ENCODE data around the gene SIGLEC1.

The SIGLEC1 gene

GRCh38 chr20:3744806-3745685 lies 32.6 kb upstream of the SIGLEC1 start:
- peak; percentile 35 for DNase-seq (ENCODE audit: low read depth)

GRCh38 chr20:3744037-3744436 lies 31.6 kb upstream of the SIGLEC1 start:
- no peak for DNase-seq (ENCODE audit: low read depth)

DNA sequence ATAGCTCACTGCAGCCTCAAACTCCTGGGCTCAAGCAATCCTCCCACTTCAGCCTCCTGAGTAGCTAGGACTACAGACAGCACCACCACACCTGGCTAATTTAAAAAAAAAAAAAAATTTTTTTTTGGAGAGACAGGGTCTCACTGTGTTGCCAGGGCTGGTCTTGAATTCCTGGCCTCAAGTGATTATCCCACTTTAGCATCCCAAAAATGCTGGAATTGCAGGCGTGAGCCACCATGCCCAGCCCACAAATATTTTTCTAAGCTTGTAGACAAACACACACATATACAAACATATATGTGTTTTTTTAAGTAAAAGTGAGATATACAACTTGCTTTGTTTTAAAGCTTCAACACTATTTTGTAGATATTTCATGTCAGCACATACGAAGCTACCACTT lies 30.9 kb upstream of the SIGLEC1 start:
- DNase-seq (ENCODE audit: low read depth), result no peak

DNA sequence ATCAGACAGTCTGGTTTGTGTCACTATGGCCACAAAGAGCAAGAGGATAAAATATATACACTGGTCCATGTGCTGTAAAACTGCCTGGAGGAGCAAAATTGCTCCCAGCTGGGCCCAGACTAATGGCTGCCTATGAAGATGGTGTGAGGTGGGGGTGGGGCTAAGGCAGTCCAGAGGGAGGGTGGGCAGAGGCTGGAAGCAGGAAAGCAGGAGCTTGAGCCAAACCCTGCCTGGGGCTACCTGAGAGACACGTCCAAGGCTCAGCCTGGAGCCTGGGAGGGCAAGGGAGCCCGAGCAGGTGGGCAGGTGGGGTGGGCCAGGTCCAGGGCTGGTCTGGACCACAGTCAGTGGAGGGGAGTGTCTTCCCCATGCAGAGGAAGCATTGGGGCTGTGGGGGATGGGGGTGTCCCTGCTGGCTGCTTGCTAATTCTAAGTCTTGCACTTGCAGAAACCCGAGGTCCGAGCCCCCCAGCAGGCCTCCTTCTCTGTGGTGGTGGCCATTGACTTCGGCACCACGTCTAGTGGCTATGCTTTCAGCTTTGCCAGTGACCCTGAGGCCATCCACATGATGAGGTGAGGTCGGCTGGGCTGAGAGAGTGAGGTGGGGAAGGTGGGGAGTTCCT lies 29.5 kb upstream of the SIGLEC1 start:
- DNase-seq (ENCODE audit: low read depth), result no peak

DNA sequence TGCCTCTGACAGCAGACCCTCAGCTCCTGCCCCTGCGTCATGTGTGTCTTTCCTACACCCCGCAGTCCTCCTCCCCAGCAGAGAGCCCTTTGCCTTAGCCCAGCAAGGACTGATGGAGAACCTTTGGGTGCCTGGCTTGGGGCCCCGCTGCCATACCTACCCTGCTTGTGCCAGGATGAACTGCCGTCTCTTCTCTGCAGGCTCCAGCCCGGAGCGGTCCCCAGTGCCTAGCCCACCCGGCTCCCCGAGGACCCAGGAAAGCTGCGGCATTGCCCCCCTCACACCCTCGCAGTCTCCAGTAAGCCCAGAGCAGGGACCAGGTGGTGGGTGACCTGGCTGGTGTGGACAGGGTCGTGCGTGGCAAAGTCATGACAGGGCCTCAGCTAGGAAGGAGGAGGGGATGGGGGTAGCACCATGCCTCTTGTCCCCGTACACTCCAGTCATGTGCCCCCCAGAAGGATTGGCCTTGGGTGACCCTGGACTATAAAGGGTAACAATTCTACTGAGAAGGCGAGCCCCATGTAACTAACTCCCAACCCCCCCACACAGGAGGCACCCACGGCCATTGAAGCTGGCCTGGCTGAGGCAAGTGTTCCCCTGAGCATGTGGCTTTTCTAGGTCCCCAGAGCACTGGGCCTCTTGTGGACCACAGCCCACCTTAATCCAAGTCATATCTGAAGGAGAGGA lies 28.4 kb upstream of the SIGLEC1 start:
- DNase-seq (ENCODE audit: low read depth), result no peak

DNA sequence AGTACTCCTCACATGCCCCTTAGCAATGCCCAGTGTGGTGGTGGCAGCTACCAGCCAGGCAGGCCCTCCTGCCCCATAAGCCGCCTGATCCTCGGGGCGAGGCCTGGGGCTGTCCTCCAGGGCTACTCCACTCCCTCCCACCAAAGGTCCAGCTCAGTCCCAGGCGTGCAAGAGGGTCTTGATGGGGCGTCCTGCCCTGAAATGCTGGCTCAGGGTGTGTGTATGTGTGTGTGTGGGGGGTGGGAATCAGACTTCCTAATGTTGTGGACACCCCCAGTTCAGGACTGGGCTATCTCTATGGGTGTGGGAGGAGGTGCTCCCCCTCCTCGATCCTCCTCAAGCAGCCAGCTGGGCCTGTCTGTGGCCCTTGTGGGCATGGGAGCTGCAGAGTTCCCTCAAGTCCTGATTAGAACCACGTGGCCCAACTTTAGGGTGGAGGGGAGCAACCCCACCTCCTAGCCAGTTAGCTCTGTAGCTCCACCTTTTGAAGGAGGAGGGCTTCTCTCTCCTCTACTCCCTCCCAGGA lies 27.6 kb upstream of the SIGLEC1 start:
- DNase-seq (ENCODE audit: low read depth), result no peak

DNA sequence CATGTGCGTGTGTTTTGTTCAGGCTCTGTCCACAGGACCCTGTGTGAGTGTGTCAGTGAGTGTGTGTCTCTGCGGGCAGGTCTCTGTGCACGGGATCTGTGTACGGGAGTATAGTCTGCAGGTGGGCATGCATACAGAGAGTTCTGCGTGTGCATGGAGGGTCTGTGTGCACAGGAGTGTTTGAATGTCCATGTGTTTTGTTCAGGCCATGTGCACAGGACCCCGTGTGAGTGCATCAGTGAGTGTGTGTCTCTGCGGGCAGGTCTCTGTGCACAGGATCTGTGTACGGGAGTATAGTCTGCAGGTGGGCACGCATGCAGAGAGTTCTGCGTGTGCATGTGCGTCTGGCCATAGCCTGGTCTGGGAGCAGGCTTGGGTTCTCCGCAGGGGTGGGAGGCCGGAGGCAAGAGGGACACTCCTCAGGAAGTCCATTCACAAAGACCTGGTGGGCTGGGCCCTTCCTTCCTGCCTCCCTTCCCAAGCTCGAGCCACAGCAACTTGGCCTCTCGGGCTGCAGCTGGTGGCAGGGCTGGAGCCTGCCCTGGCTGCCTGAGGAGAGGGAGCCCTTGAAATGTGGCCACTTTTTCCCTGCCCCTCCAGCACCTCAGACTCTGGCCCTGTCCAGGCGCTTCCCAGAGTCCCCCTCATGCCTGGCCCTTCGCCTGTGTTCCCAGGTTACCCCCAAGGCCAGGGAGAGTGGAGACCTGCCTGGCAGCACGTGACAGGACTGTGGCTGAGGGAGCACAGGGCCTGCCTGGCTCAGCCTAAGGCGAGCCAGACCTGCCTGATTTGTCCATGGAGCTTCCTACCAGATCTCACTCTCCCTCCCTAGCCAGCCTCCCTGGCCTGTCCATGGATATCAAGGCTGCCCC lies 26.9 kb upstream of the SIGLEC1 start:
- no peak for DNase-seq (ENCODE audit: low read depth)

DNA sequence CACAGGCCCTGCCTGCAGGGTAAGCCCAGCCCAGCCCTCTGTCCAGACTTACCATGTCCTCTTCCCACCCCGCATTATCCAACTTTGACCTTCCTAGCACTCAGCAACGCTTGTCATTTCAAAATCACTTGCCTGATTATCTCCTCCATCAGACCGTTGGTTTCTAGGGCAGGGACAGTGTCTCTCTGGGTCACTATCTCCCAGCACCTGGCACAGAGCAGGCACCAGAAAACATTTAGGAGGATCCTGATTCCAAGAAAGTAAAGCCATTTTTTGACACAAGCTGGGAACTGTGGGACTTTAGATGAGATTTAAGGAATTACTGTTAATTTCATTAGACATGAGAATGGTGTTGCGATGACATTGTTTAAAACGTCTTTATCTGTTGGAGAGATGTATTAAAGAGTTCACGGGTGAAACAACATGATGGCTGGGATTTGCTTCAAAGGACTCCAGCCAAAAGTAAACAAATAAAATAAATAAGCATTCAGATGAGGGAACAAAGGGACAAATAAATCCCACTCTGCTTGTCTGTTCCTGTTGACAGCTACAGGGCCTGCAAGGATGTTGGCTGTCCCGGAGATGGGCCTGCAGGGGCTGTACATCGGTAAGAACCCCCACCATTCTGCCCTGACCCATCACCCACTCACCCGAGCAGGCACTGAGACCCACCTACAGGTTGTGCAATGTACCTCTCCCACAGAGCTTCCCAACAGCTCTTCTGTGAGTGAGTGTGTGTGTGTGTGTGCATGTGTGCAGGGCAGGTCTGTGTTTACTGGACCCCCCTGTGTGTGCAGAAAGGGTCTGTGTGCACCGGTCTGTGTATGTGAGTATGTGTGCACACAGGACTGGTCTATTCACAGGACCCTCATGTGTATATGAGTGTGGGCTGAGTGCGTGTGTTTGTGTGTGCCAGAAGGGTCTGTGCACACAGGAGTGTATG lies 26.0 kb upstream of the SIGLEC1 start:
- no peak for DNase-seq (ENCODE audit: low read depth)

DNA sequence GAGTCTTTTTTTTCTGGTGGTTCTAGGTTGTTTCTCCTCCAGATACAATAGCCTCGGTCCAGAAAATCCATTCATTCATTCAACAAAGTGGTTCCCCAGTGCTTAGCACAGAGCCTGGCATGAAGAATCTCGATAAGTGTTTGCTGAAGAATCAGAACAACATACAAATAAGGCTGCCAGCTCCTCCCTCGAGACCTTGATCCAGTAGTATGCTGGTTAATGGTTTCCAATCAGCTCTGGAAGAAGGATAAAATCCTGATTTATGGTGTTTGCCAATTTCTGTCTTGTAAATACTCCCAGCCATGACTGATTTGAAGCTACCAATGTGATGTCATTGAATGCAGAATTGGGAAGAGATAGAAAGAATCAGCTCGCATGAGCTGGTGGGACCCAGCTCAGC lies 23.4 kb upstream of the SIGLEC1 start:
- no peak for DNase-seq (ENCODE audit: low read depth)

- no peak for DNase-seq (ENCODE audit: low read depth)
Observed at GRCh38 chr20:3734111-3734843, 21.9 kb upstream of the SIGLEC1 start.

- DNase-seq (ENCODE audit: low read depth), result no peak
Observed at GRCh38 chr20:3733119-3733995, 21.0 kb upstream of the SIGLEC1 start.

GRCh38 chr20:3732327-3733118 lies 20.1 kb upstream of the SIGLEC1 start, which contains the start of gene HSPA12B:
HSPA12B (plus strand) TSS chr20:3732685; CDS start chr20:3738675, 5,990 bp downstream.
- DNase-seq (ENCODE audit: low read depth), result no peak

- no peak for DNase-seq (ENCODE audit: low read depth)
Observed at GRCh38 chr20:3731944-3732326, 19.5 kb upstream of the SIGLEC1 start.

- no peak for DNase-seq (ENCODE audit: low read depth)
Observed at GRCh38 chr20:3730803-3731672, 18.6 kb upstream of the SIGLEC1 start.

GRCh38 chr20:3729811-3730540 lies 17.6 kb upstream of the SIGLEC1 start:
- DNase-seq (ENCODE audit: low read depth), result no peak

GRCh38 chr20:3729378-3729777 lies 17.0 kb upstream of the SIGLEC1 start:
- no peak for DNase-seq (ENCODE audit: low read depth)

Measured in ELR (cell line).